AML-193 (cell line): ENCODE results near the gene AOX1.
"Not testable (repeated sequence)": the region's sequence is repeated elsewhere in the genome, so short reads cannot be mapped to it uniquely, and the experiment has no call there.

Source experiments
- DNase-seq, 2 experiments: peaks; one replicate each; lab custom pipeline; 2025; lab: John Stamatoyannopoulos, UW

AOX1 gene

DNA sequence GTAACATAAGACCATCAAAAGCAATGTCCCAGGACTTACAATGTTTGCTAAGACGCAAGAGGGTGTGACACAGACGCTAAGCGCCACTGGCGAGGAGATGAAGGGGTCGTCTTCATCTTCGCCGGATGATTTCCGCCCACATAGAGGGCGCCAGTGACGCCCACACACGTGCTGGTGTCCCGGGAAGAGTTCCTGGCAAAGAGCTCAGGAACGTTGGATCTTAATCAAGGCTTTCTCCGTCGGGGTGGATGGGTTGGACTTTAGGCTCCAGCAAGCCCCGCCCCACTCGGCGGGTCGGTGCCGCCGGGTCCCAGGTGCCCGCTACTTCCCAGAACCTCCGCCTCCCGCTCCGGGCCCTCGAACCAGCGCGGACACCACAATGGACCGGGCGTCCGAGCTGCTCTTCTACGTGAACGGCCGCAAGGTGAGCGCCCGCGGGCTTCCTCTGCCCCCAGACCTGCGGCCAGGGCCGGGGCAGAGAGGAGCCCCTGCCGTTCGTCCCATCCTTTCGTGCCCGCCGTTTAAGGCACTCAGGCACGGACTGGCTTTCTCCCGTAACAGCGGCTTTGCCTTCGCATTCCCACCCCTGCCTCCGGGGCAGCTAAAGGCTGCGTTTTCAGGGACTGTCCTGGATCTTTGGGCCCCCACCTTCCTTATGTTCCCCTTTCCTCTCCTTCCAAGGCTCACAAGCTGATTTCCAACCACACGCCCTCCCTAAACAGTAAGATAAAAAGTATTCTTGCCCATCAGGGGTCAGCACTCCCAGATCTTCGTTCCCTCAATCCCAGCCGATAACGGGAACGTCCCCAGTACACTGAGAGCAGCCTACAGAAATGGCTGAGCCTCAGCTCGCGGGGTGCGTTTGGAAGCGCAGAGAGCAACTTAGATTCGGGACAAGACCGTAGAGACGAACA, at the start of gene AOX1:
Gene AOX1 (plus strand): TSS at position 285 of the 914 bp plus-strand sequence. CDS start 95 bp downstream, at position 380.
- no peak for DNase-seq

DNA sequence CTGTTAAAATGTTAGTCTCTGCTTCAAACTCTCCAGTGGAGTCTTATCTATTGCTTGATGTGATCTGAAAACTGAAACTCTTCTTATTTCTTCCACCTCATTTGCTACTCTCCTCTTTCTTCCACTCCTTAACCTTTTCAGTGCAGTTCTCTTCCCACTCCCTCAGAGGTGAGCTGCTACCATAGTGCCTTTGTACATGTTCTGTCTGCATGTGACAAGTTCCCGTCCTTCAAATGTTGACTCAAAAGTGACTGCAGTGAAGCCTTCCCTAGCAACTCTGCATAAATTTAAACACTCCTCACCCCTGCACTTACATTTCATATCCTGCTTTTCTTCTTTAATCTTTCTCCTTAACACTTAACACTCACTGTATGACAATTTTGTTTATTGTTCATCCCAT, 47.7 kb upstream of the AOX1 start:
- no peak for DNase-seq

DNA sequence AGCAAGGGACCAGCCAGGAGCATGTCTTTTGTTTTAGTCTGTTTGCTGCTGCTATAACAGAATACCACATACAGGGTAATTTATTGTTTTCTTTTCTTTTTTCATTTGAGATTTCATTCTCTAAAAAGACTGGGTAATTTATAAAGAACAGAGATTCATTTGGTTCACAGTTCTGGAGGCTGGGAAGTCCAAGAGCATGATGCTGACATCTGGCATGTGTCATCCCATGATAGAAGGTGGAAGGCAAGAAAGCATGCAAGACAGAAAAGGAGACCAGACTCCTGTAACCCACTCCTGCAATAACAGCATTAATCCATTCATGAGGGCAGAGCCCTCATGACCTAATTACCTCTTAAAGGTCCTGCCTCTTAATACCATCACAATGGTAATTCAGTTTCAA, 45.0 kb upstream of the AOX1 start:
- DNase-seq: no peak

DNA sequence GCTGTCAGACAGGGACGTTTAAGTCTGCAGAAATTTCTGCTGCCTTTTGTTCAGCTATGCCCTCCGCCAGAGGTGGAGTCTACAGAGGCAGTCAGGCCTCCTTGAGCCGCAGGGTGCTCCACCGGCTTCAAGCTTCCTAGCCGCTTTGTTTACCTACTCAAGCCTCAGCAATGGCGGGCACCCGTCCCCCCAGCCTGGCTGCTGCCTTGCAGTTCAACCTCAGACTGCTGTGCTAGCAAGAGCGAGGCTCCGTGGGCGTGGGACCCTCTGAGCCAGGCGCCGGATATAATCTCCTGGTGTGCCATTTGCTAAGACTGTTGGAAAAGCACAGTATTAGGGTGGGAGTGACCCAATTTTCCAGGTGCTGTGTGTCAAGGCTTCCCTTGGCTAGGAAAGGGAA, 19.2 kb upstream of the AOX1 start:
- DNase-seq: not testable (repeated sequence)

DNA sequence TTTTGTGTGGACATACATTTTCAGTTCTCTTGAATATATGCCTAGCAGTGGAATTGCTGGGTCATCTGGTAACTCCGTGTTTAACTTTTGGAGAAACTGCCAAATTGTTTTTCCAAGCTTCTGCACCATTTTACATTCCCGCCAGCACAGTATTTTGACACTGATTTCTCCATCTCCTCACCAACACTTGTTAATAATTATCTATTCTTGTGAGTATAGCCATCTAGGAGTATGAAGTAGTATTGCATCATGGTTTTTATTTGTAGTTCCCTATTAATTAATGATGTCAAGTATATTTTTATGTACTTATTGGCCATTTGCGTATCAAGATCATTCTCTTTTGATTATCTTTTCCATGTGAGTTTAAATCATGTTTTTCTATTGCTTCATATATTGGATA, 17.9 kb upstream of the AOX1 start:
- DNase-seq: no peak

DNA sequence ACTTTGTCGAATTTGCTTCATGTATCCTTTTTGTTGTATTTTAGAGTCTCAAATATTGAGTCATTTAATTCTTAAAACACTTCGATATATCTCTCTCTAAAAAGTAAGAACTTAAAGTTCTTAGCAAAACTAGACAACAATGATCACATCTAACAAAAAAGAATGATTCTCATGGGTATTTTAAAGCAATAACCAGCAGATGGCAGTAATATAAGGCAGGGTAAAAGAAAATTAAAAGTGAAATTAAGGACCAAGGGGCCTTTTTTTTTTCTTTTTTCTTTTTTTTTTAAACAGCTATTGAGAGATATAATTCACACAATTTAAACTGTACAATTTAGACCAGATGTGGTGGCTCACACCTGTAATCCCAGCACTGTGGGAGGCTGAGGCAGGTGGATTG, 9.9 kb upstream of the AOX1 start:
- peak; percentile 28 to 46 for DNase-seq

DNA sequence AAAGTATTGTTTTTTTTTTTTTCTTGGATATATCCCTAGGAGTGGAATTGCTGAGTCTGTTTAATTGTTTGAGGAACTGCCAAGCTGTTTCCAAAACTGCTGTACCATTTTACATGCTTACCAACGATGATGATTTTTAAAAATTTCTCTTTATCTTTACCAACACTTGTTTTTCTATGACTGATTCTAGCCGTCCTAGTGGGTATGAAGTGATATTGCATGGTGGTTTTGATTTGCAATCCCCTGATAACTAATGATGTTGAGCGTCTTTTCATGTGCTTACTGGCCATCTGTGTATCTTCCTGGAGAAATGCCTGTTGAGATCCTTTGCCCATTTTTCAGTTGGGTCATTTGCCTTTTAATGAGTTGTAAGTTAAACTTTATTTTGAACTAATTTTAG, 8.8 kb upstream of the AOX1 start:
- peak in 1 of 2 experiments; percentile 2 for DNase-seq

DNA sequence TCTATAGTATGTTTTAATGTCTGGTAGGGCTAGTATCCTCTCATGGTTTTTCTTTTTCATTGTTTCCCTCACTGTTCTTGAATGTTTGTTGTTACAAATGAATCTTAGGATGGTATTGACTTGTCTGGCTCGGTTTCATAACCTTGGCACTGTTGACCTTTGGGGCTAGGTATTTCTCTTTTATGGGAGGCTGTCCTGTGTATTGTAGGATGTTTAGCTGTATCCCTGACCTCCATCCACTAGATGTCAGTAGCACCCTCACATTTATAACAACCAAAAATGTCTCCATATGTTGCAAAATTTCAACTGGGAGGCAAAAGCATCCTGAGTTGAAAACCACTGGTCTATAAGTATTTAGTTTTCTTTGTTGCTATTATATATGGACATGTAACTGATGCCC, 7.0 kb upstream of the AOX1 start:
- peak; percentile 39 to 46 for DNase-seq

DNA sequence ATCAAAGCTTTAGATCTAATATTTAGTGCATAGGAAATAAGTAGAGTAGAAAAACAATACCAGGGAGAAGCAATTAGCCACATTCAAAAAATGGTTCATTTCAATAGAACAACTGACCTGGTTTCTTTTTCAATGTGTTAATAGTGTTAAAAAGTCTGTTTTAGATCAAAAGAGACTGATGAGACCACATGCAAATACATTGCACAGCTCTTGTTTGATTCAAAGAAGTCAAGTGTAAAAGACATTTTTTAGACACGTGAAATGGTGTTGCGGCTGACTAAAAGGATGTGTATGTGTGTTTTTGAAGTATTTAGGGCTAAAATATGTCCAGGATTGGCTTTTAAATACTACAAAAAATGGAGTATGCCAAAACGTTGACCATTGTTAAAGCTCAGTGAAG, 1.2 kb upstream of the AOX1 start:
- no peak for DNase-seq

DNA sequence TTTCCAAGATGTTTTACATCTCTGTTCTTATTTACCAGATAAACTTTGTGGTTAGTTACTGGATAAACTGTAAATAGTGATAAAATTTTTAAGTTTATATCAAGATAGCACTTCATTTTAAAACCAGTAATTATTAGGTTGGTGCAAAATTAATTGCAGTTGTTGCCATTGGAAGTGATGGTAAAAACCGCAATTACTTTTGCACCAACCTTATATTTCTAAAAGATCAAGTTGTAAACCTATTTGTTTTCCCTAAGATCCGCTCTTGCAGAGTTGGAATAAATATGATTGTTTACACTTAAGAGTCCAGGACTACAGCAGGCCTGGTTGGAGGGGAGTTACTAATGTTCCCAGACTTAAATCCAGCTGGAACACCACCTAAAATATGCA, 479 bp upstream of the AOX1 start:
- DNase-seq: no peak

DNA sequence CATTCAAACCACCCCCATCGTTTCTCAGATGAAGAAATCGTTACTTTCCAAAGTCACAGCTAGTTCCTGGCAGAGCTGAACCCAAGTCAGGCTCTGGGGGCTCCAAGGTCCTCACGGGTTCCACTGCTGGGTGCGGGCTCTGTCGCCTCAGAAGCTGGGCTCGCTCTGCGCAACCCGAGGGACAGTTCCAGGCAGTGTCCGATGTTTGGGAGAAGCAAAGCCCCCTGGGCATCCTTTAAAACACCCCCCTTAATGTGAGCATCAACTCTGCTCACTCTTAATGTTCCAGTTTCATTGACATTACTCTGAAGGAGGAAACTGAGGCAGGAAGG, 796 bp downstream of the AOX1 start:
- DNase-seq: no peak

DNA sequence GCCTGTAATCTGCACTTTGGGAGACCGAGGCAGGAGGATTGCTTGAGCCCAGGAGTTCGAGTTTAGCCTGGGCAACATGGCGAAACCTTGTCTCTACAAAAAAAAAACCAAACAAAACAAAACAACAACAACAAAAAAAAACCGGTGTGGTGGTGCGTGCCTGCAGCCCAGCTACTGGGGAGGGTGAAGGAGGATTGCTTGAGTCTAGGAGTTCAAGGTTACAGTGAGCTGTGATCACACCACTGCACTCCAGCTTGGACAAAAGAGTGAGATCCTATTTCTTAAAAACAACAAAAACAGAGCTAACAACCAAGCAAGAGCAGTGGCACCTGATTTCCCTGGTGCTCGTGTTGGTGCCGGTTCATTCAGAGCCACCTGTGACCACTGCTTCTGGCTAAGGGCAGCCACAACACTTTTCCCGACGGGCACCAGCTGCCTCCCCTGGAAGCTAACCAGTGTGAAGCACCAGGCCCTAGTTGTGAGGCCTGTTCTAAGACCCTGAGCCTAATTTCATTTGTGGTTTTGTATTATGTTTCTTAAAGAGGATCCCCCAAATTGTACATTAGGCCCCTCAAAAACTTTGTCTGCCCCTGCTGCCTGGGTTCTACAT, 1.3 kb downstream of the AOX1 start:
- DNase-seq: no peak

DNA sequence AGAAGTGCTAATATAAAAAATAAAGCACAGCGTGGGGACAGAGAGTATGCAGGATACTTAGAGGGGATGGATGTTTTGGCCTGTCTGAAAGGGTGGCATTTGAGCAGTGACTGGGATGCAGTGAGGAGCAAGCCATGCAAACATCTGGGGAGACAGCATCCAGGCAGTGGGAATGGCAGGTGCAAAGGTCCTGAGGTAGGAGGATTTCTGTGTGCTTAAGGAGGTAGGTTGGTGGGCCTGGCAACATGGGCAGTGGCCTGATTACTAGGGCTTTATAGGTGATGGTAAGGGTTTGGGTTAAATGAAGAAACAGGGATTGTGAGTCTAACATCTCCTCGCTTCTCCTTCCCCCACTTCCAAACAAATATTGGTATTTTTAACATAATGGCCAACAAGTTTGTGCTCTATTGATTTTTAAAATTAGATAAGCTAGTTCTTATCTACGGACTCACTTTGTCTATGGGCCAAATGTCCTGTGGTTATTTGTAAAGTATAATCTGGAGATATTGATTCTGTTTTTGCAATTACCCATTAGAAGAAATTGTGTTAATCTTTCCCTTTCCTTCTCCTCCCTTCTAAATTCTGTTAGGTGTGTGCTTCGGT, 2.4 kb downstream of the AOX1 start:
- DNase-seq: no peak

DNA sequence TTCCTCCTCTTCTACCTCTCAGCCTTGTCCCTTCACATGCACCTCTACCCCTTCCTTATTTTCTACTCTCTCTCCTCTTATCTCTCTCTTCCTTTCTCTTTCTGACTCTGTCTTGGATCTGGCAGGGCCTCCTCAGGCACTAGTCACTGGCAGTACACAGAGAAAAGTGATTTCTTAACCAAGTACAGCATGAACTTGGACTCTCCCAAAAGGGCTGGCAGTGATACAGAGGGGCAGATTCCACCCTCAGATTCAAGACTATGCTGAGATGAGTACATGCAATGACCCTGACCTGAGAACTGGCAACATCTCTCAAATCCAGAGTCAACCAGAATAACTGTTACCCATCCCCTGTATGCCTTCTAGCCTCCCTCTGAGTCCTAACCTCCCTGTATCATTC, 4.3 kb downstream of the AOX1 start:
- DNase-seq: no peak

DNA sequence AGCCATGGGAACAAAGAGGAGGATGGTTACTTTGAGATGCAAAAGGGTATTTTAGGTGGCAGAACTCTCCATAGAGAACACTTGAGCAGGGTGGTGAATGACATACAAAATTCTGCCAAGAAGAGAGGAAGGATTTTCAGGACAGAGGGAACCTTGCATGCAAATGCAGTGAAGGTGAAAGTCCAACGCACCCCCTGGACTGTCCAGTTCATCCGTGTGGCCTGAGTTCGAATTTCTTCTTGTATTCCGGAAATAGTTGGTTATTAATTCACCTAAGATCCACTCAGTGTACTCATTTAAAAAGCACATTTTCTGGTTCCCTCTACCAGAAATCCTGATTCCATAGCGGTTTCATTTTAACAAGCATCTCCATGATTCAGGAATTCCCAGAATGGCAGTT, 5.5 kb downstream of the AOX1 start:
- DNase-seq: no peak

DNA sequence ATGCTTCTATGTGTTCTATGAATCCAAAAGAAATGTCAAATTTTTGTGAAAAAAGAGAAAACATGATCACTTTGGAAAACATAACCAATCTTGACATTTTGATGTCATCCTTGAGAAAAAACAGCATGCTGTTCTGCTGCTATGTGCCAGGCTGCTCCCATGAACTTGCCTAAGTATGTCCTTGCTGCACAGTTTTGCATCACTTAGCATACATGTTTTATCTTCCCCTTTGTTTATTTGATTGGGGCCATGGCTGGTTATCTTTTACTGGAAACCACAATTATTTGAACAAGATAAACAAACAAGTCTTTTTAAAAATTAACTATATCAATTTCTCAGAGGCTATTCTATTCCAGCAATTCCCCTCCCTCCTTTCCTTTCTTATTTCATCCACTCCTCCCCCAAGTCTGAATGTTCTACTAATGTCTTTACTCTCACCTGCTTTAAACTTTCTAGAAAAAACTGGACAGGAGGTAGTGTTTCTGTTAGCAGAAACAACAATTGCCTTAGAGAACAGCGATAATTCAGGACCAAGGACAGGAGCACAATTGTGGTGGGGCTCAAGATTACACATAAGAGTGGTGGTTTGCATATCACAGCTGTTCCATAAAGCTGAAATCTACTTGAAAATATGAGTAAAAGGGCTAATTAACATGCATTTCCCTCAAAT, 6.7 kb downstream of the AOX1 start:
- DNase-seq: peak; percentile 6

DNA sequence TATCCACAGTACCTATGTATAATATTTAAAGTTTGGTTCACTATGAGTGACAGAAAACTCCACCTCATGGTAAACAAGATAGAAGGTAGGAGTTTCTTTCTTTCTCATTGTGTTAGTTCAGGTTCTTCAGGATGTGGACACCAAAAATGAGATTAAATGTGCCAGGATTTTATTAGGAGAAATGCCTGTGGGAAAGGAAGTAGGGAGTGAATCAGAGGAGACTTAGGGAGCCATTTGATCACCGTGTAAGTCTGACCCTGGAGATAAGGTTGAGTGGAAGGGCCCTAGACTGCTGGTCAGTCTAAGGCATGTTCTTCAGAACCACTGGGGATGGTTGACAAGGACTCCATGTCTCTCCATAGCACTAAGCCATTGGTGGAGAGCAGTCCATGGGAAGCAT, 8.1 kb downstream of the AOX1 start:
- no peak for DNase-seq

DNA sequence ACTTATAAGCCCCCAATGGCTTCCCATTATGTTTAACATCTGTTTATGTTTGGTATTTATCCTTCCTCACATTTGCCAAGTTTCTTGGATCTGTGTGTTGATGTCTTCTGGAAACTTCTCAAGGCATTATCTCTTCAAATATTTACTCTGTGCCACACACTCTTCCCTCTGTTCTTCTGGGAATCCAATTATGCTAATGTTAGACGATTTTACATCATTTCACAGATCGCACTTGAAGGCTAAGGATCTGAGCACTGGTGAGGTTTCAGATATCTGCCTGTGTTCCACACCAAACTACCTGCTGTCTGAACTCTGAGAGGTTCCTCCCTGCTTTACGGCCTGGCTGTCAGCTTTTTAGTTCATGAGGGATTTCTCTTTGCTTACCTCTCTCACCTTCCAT, 10.1 kb downstream of the AOX1 start:
- DNase-seq: no peak

DNA sequence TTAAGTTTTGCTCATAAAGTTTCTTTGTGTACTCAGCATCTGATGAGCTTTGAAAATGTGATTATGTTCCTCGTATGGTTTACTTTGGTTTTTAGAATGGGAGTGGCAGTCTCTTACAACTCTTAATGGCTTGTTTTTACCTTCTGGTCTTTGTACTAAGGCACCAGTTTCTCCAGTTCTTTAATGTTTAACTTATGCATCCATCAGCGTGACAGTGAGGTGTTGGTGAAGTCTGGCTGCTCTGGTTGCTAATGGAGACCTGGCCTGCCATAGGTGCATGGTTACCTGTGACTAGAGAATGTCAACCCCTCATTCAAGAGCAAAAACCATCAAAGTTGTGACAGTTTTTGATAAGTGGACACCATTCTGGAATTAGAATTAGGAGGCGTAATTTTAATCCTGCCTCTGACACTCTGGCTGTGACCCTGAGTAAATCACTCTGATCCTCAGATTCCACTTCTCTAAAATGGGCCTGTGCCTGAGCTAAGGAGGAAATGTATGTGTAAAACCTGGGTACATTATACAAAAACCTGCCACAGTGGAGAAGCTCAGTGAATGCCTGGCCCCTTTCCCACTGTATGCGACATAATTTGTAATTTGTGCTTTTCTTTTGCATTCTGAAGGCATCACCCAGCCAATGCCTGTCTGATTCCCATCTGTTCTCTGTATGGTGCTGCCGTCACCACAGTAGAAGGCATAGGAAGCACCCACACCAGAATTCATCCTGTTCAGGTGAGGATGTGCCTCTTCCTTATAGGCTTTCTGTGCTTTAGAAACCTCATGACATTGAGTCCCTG, 11.2 kb downstream of the AOX1 start:
- DNase-seq: no peak

DNA sequence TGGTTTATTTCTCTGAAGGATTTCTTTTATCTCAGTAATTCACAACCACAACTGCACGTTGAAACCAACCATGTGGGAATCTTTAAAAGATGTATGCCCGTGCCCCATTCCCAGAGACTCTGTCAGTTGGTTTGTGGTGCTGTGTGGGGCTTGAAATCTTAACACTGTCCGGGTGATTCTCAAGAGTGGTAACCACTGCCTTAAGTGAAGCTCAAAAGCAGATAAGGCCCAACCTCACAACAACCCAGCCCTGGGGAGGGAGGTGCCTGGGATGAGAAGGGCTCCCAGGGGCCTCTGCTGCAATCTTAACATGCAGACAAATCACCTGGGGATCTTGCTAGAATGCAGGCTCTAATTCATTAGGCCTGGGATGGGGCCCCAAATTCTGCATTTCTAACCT, 13.4 kb downstream of the AOX1 start:
- DNase-seq: no peak

DNA sequence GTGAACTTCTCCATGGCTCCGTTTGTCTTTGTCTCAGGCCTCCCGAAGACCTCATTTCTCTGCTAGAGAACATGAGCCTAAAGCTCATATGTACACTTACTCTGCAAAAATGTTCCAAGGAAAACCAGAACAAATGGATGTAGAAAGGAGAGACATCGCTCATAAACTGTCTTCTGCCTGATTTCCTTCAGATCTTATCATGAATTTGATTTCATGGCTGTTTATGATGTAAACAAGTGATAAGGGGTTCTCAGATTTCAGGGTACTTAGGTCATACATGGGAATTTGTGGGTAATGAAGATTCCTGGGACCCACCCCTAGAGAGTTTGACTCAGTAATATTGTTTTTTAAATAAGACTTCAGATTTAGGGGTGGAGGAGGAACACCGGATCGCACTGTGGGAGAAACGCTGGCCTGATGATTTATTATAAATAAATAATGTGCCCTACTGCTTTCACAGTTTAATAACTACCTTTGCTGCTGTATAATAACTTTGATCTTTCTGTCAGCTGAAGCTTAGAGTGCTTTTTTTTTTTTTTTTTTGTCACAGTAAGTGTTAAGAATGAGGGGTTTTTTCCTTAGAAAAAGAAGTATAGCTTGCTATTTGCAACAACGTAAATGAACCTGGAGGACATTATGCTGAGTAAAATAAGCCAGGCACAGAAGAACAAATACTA, 14.9 kb downstream of the AOX1 start:
- DNase-seq: no peak
